GM10847 (cell line): ENCODE data around the gene THSD7A.

ENCODE experiments used
- POLR2A ChIP-seq: IDR thresholded peaks from 2 replicates; pipeline ENCODE4 v1.6.1; 2011; ENCODE audit not compliant: insufficient read length; ENCODE audit errors: extremely low read depth

Gene THSD7A

GRCh38 chr7:11517853-11518252 is 314.1 kb downstream of the THSD7A start:
- no peak for TF ChIP-seq POLR2A

- TF ChIP-seq POLR2A, result no peak
These were observed 315.7 kb downstream of the THSD7A start for GRCh38 chr7:11516328-11516727.

GRCh38 chr7:11513460-11513859 is 318.5 kb downstream of the THSD7A start:
- no peak for TF ChIP-seq POLR2A

GRCh38 chr7:11507929-11508328 is 324.1 kb downstream of the THSD7A start:
- TF ChIP-seq POLR2A, result no peak

- TF ChIP-seq POLR2A, result no peak
These were observed 325.6 kb downstream of the THSD7A start for GRCh38 chr7:11506417-11506816.

GRCh38 chr7:11505471-11505985 is 326.5 kb downstream of the THSD7A start:
- TF ChIP-seq POLR2A, result no peak

- TF ChIP-seq POLR2A, result no peak
These were observed 339.7 kb downstream of the THSD7A start for GRCh38 chr7:11492307-11492706.

GRCh38 chr7:11491811-11492210 is 340.2 kb downstream of the THSD7A start:
- TF ChIP-seq POLR2A, result no peak

- no peak for TF ChIP-seq POLR2A
These were observed 342.7 kb downstream of the THSD7A start for GRCh38 chr7:11489280-11489679.

GRCh38 chr7:11486271-11486670 is 345.7 kb downstream of the THSD7A start:
- no peak for TF ChIP-seq POLR2A

GRCh38 chr7:11485636-11486035 is 346.4 kb downstream of the THSD7A start:
- TF ChIP-seq POLR2A, result no peak

- no peak for TF ChIP-seq POLR2A
These were observed 351.9 kb downstream of the THSD7A start for GRCh38 chr7:11480143-11480542.

- TF ChIP-seq POLR2A, result no peak
These were observed 353.1 kb downstream of the THSD7A start for GRCh38 chr7:11478882-11479281.

- no peak for TF ChIP-seq POLR2A
These were observed 353.6 kb downstream of the THSD7A start for GRCh38 chr7:11478426-11478825.

GRCh38 chr7:11474902-11475585 is 357.0 kb downstream of the THSD7A start:
- no peak for TF ChIP-seq POLR2A

- TF ChIP-seq POLR2A, result no peak
These were observed 358.1 kb downstream of the THSD7A start for GRCh38 chr7:11473807-11474424.

GRCh38 chr7:11473220-11473619 is 358.8 kb downstream of the THSD7A start:
- no peak for TF ChIP-seq POLR2A
